Gastrocnemius medialis (tissue), 4 donors: ENCODE measurements around the gene SDR9C7.

Source experiments
- CTCF ChIP-seq, 5 experiments: fragments of 450-650 bp in 3 of 5; fragments of 200-600 bp in 2 of 5; sonication (generic) in 2 of 5; IDR thresholded peaks in 4 of 5; conservative IDR thresholded peaks in 1 of 5; 1 replicate in 4 of 5; 2 replicates in 1 of 5; pipeline ENCODE4 v1.5.1; 2016 to 2019; ENCODE audit warnings: antibody characterized with exemption in 5 of 5, mild to moderate bottlenecking in 3 of 5, moderate library complexity in 3 of 5
- POLR2A ChIP-seq, 2 donors: fragments of 450-650 bp; IDR thresholded peaks; one replicate each; pipeline ENCODE4 v1.6.1; 2017; ENCODE audit warnings: antibody characterized with exemption in 2 of 2, mild to moderate bottlenecking in 2 of 2, moderate library complexity in 2 of 2

- no peak for TF ChIP-seq CTCF (IDR thresholded peaks at IDR 0.05 in 4 of 5, conservative IDR thresholded peaks at IDR 0.05 in 1 of 5)
- no peak for TF ChIP-seq POLR2A (IDR thresholded peaks at IDR 0.05)
These were observed 24.2 kb upstream of the SDR9C7 start for GRCh38 chr12:56958422-56958821.
